ENCODE results near the gene PSD2.
A peak's percentile ranks its signal among the peaks of the same experiment; 100 is the strongest.

PSD2 gene

GRCh38 chr5:139849501-139849900, 53.9 kb downstream of the PSD2 start:
- CTCF ChIA-PET = interaction anchor here (1.2 to 2.4 kb wide), 5 partner anchors 11 to 119 kb away, joined by 5 to 13 read pairs (median 10); no protein-coding TSS in a partner anchor
- H3K27ac Mint-ChIP-seq = no peak overlapping the region
- H3K9me3 Mint-ChIP-seq = no peaks in the 10 kb centered on the region
- peaks cover 64% of the 10 kb centered on the region for H3K27me3 Mint-ChIP-seq
- H3K4me3 Mint-ChIP-seq = peak overlapping the region; percentile 2
- H3K4me1 Mint-ChIP-seq = peaks cover 6% of the 10 kb centered on the region
- DNase-seq = no peak
- H3K36me3 Mint-ChIP-seq = no peaks in the 10 kb centered on the region

GRCh38 chr5:139849942-139850341, 54.3 kb downstream of the PSD2 start:
- peak overlapping the region; percentile 2 for H3K4me3 Mint-ChIP-seq
- no peak overlapping the region for H3K27ac Mint-ChIP-seq
- CTCF ChIA-PET = interaction anchor here (0.7 to 2.4 kb wide), 6 partner anchors 11 to 300 kb away, joined by 3 to 13 read pairs (median 9); no protein-coding TSS in a partner anchor
- peaks cover 59% of the 10 kb centered on the region for H3K27me3 Mint-ChIP-seq
- no peaks in the 10 kb centered on the region for H3K9me3 Mint-ChIP-seq
- no peaks in the 10 kb centered on the region for H3K36me3 Mint-ChIP-seq
- DNase-seq = no peak
- peaks cover 6% of the 10 kb centered on the region for H3K4me1 Mint-ChIP-seq

- Mint-ChIP-seq H3K4me1 (peaks cover 6% of the 10 kb centered on the region), H3K4me3 (no peak overlapping the region), H3K27ac (no peak overlapping the region), H3K36me3 (no peaks in the 10 kb centered on the region), H3K27me3 (peaks cover 54% of the 10 kb centered on the region), H3K9me3 (no peaks in the 10 kb centered on the region)
- CTCF ChIA-PET = interaction anchor here (0.7 to 2.4 kb wide), 5 partner anchors 10 to 300 kb away, joined by 3 to 13 read pairs (median 10); no protein-coding TSS in a partner anchor
- no peak for DNase-seq
Observed at GRCh38 chr5:139850423-139851016, 54.9 kb downstream of the PSD2 start.

- Mint-ChIP-seq H3K4me1 (peaks cover 6% of the 10 kb centered on the region), H3K36me3 (no peaks in the 10 kb centered on the region), H3K27me3 (peaks cover 43% of the 10 kb centered on the region), H3K27ac (no peak overlapping the region), H3K4me3 (no peak overlapping the region), H3K9me3 (no peaks in the 10 kb centered on the region)
- CTCF ChIA-PET = interaction anchor here (0.7 to 1.4 kb wide), 2 partner anchors 10 to 64 kb away, joined by 3 to 4 read pairs; no protein-coding TSS in a partner anchor
- DNase-seq = no peak
Observed at GRCh38 chr5:139851558-139851957, 56.0 kb downstream of the PSD2 start.

GRCh38 chr5:139852696-139853095, 57.1 kb downstream of the PSD2 start:
- no peaks in the 10 kb centered on the region for H3K9me3 Mint-ChIP-seq
- no peaks in the 10 kb centered on the region for H3K4me1 Mint-ChIP-seq
- H3K4me3 Mint-ChIP-seq = no peak overlapping the region
- no peaks in the 10 kb centered on the region for H3K36me3 Mint-ChIP-seq
- CTCF ChIA-PET = interaction anchor here (1.4 kb wide), 1 partner anchor 65 kb away, joined by 4 read pairs; no protein-coding TSS in a partner anchor
- peak; percentile 13 for DNase-seq
- H3K27ac Mint-ChIP-seq = no peak overlapping the region
- peaks cover 32% of the 10 kb centered on the region for H3K27me3 Mint-ChIP-seq

- no peaks in the 10 kb centered on the region for H3K36me3 Mint-ChIP-seq
- H3K27me3 Mint-ChIP-seq = peaks cover 21% of the 10 kb centered on the region
- CTCF ChIA-PET = interaction anchor here (1.7 kb wide), 1 partner anchor 114 kb away, joined by 6 read pairs; no protein-coding TSS in a partner anchor
- no peak overlapping the region for H3K4me3 Mint-ChIP-seq
- peak; percentile 5 for DNase-seq
- no peaks in the 10 kb centered on the region for H3K9me3 Mint-ChIP-seq
- H3K27ac Mint-ChIP-seq = no peak overlapping the region
- H3K4me1 Mint-ChIP-seq = no peaks in the 10 kb centered on the region
Observed at GRCh38 chr5:139854029-139854605, 58.5 kb downstream of the PSD2 start.

GRCh38 chr5:139854953-139855352, 59.3 kb downstream of the PSD2 start:
- CTCF ChIA-PET = interaction anchor here (0.7 to 1.7 kb wide), 3 partner anchors 10 to 114 kb away, joined by 3 to 6 read pairs (median 3); no protein-coding TSS in a partner anchor
- H3K36me3 Mint-ChIP-seq = no peaks in the 10 kb centered on the region
- H3K9me3 Mint-ChIP-seq = no peaks in the 10 kb centered on the region
- no peaks in the 10 kb centered on the region for H3K4me1 Mint-ChIP-seq
- H3K27me3 Mint-ChIP-seq = peaks cover 13% of the 10 kb centered on the region
- no peak overlapping the region for H3K4me3 Mint-ChIP-seq
- no peak for DNase-seq
- H3K27ac Mint-ChIP-seq = no peak overlapping the region

- H3K9me3 Mint-ChIP-seq = no peaks in the 10 kb centered on the region
- no peak overlapping the region for H3K4me3 Mint-ChIP-seq
- DNase-seq = no peak
- H3K27me3 Mint-ChIP-seq = peaks cover 8% of the 10 kb centered on the region
- H3K27ac Mint-ChIP-seq = no peak overlapping the region
- no peaks in the 10 kb centered on the region for H3K36me3 Mint-ChIP-seq
- CTCF ChIA-PET = interaction anchor here (0.7 to 1.7 kb wide), 4 partner anchors 11 to 113 kb away, joined by 3 to 6 read pairs (median 4); no protein-coding TSS in a partner anchor
- H3K4me1 Mint-ChIP-seq = no peaks in the 10 kb centered on the region
Observed at GRCh38 chr5:139855451-139855850, 59.8 kb downstream of the PSD2 start.

- H3K4me1 Mint-ChIP-seq = no peaks in the 10 kb centered on the region
- H3K9me3 Mint-ChIP-seq = no peaks in the 10 kb centered on the region
- no peak for DNase-seq
- no peak overlapping the region for H3K4me3 Mint-ChIP-seq
- no peak overlapping the region for H3K27ac Mint-ChIP-seq
- CTCF ChIA-PET = interaction anchor here (1.4 to 1.7 kb wide), 3 partner anchors 11 to 113 kb away, joined by 3 to 6 read pairs (median 4); no protein-coding TSS in a partner anchor
- H3K27me3 Mint-ChIP-seq = peaks cover 3% of the 10 kb centered on the region
- no peaks in the 10 kb centered on the region for H3K36me3 Mint-ChIP-seq
Observed at GRCh38 chr5:139855946-139856540, 60.4 kb downstream of the PSD2 start.

GRCh38 chr5:139856714-139857113, 61.1 kb downstream of the PSD2 start:
- CTCF ChIA-PET = interaction anchor here (1.5 kb wide), 1 partner anchor 13 kb away, joined by 4 read pairs; no protein-coding TSS in a partner anchor

GRCh38 chr5:139859013-139859412, 63.4 kb downstream of the PSD2 start:
- Mint-ChIP-seq H3K27me3 (peaks cover 11% of the 10 kb centered on the region), H3K9me3 (no peaks in the 10 kb centered on the region), H3K4me3 (no peak overlapping the region)

More at GRCh38 chr5:139856714-139857113, 61.1 kb downstream of the PSD2 start:
- Mint-ChIP-seq H3K27ac (no peak overlapping the region), H3K9me3 (no peaks in the 10 kb centered on the region), H3K36me3 (no peaks in the 10 kb centered on the region), H3K27me3 (peaks cover 3% of the 10 kb centered on the region), H3K4me3 (no peak overlapping the region), H3K4me1 (no peaks in the 10 kb centered on the region)
- DNase-seq = no peak

GRCh38 chr5:139861021-139861888, 65.6 kb downstream of the PSD2 start:
- no peaks in the 10 kb centered on the region for H3K9me3 Mint-ChIP-seq
- CTCF ChIA-PET = interaction anchor here (0.5 to 2.1 kb wide), 5 partner anchors 9 to 108 kb away, joined by 3 to 7 read pairs (median 3); no protein-coding TSS in a partner anchor
- H3K4me3 Mint-ChIP-seq = no peak overlapping the region
- H3K27me3 Mint-ChIP-seq = peaks cover 31% of the 10 kb centered on the region
- no peaks in the 10 kb centered on the region for H3K36me3 Mint-ChIP-seq
- H3K27ac Mint-ChIP-seq = no peak overlapping the region
- no peak for DNase-seq
- H3K4me1 Mint-ChIP-seq = no peaks in the 10 kb centered on the region

More at GRCh38 chr5:139859013-139859412, 63.4 kb downstream of the PSD2 start:
- no peaks in the 10 kb centered on the region for H3K36me3 Mint-ChIP-seq
- no peak for DNase-seq
- no peaks in the 10 kb centered on the region for H3K4me1 Mint-ChIP-seq
- H3K27ac Mint-ChIP-seq = no peak overlapping the region
- CTCF ChIA-PET = interaction anchor here (1.6 kb wide), 1 partner anchor 79 kb away, joined by 4 read pairs; no protein-coding TSS in a partner anchor

- peaks cover 37% of the 10 kb centered on the region for H3K27me3 Mint-ChIP-seq
- H3K36me3 Mint-ChIP-seq = no peaks in the 10 kb centered on the region
- no peak overlapping the region for H3K27ac Mint-ChIP-seq
- no peak for DNase-seq
- H3K9me3 Mint-ChIP-seq = no peaks in the 10 kb centered on the region
- CTCF ChIA-PET = interaction anchor here (0.7 to 2.9 kb wide), 9 partner anchors 10 to 107 kb away, joined by 3 to 13 read pairs (median 7); no protein-coding TSS in a partner anchor
- H3K4me1 Mint-ChIP-seq = no peaks in the 10 kb centered on the region
- H3K4me3 Mint-ChIP-seq = no peak overlapping the region
Observed at GRCh38 chr5:139861889-139862207, 66.2 kb downstream of the PSD2 start.

Data from activated naive CD4-positive, alpha-beta T cell treated with anti-CD3 and anti-CD28 coated beads, Interleukin-2, amount 10 ng/mL, durations not matched to agents 7 days and 5 days (primary cell).